Measurements from ENCODE around the gene ZBTB22.
A peak's percentile ranks its signal among the peaks of the same experiment; 100 is the strongest.

Gene ZBTB22

DNA sequence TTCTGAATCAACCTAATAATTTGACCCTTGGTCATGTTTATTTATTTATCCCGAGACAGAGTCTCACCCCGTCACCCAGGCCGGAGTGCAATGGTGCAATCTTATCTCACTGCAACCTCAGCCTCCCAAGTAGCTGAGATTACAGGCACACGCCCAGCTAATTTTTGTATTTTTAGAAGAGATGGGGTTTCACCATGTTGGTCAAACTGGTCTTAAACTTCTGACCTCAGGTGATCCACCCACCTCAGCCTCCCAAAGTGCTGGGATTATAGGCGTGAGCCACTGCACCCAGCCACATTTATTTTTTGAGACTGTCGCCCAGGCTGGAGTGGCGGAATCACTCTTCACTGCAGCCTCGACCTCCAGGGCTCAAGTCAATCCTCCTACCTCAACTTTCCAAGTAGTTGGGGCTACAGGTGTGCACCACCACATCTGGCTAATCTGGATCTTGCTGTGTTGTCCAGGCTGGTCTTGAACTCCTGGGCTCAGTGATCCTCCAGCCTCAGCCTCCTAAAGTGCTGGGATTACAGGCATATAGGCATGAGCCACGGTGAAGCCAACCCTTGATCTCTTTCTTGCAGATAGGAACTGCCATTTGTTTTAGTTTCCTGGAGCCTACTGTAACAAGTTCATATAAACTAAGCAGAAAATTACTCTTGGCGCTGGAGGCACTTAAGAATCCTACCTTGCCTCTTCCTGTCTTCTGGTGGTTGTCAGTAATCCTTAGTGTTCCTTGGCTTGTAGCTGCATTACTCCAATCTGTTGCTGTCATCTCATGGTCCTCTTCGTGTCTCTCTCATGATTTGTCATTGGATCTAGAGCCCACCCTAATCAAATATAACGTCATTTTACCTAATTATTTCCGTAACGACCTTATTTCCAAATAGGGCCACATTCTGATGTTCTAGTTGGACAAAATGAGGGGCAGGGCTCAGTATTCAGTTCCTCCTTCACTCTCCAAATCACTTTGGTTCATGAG is 43.3 kb downstream of the ZBTB22 start:
- TF ChIP-seq, protein P1, sequence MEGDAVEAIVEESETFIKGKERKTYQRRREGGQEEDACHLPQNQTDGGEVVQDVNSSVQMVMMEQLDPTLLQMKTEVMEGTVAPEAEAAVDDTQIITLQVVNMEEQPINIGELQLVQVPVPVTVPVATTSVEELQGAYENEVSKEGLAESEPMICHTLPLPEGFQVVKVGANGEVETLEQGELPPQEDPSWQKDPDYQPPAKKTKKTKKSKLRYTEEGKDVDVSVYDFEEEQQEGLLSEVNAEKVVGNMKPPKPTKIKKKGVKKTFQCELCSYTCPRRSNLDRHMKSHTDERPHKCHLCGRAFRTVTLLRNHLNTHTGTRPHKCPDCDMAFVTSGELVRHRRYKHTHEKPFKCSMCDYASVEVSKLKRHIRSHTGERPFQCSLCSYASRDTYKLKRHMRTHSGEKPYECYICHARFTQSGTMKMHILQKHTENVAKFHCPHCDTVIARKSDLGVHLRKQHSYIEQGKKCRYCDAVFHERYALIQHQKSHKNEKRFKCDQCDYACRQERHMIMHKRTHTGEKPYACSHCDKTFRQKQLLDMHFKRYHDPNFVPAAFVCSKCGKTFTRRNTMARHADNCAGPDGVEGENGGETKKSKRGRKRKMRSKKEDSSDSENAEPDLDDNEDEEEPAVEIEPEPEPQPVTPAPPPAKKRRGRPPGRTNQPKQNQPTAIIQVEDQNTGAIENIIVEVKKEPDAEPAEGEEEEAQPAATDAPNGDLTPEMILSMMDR (IDR thresholded peaks at IDR 0.05; ENCODE audit: low read depth, low read length) = no peak
- in situ Hi-C loops (cut with HindIII; ENCODE audit: low sequenced_read_pairs) = no loop called here
- H3K4me3 ChIP-seq (ENCODE audit: low read depth, low read length) = peak overlapping the region; percentile 84
- no peak for DNase-seq (ENCODE audit: low read depth, low spot score)

DNA sequence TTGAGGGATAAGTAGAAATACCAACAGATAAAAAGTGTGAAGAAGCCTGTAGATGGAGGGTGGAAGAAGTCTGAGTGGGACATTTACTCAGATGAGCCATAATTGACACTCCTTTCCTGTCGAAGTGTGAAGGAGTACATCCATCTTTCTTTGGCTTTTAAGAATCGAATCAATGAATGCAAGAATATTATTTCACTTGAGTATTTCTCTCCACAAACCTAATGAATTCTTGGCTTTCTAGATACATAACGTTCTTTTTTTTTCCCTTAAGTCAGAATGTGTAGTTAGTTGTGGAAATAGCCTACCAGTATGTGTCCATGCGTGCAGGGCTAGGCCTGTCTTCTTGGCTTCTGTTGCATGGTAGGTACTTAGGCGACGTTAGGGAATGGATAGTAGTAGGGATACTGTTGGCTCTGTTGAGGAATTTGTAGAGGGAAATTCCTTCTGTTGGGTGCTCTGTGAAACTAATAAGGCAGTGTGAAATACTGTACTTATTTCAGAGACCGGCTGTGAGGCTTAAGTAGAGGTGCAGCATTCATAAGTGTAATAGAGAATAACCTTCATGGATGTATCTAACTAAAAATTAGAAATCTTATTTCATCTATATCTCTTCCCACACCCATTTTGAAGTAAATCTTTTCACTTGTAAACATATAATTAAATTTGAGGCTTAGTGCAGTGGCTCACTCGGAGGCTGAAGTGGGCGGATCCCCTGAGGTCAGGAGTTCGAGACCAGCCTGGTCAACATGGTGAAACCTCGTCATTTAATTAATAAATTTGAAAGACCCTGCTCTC is 44.2 kb downstream of the ZBTB22 start:
- in situ Hi-C loops (cut with HindIII; ENCODE audit: low sequenced_read_pairs) = no loop called here
- TF ChIP-seq, protein P1 (IDR thresholded peaks at IDR 0.05; ENCODE audit: low read depth, low read length) = no peak
- H3K4me3 ChIP-seq (ENCODE audit: low read depth, low read length) = peak overlapping the region; percentile 84
- DNase-seq (ENCODE audit: low read depth, low spot score) = no peak

DNA sequence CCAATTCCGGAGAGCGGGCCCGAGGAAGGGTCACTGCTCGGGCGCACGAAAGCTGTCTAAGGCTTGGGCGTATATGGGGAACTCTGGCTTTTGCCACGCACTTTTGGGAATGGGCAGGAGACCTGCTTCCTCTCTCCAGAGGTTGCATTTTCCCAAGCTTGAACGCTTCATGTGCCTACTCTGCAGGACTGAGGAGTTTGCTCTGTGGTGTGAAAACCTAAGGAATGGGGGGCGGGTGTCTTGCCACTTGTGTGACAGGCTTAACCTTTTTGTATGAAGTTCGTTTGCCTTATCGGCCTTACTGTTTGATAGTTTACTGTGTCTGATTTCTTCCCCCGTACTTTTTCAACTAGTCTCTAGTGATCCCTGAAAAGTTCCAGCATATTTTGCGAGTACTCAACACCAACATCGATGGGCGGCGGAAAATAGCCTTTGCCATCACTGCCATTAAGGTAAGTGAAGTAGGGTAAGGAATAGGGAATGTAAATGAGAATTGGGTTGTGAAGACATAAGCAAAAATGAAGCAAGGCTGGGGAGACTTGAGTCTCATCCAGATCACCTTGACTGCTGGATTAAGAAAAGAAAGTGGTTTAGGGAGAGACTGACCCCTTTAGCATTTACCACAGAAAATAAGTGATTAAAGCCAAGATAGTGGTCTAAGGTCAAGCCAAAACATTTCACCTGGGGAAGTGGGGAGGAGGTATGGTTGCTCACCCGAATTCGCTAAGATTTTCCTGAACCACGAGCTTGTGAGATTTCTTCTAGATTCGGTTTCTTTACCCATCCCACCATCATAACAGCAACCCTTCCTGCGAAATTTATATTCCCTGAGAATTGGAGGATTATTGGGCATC is 45.0 kb downstream of the ZBTB22 start:
- in situ Hi-C loops (cut with HindIII; ENCODE audit: low sequenced_read_pairs) = no loop called here
- no peak for DNase-seq (ENCODE audit: low read depth, low spot score)
- TF ChIP-seq, protein P1 (IDR thresholded peaks at IDR 0.05; ENCODE audit: low read depth, low read length) = no peak
- H3K4me3 ChIP-seq (ENCODE audit: low read depth, low read length) = peak overlapping the region; percentile 84

DNA sequence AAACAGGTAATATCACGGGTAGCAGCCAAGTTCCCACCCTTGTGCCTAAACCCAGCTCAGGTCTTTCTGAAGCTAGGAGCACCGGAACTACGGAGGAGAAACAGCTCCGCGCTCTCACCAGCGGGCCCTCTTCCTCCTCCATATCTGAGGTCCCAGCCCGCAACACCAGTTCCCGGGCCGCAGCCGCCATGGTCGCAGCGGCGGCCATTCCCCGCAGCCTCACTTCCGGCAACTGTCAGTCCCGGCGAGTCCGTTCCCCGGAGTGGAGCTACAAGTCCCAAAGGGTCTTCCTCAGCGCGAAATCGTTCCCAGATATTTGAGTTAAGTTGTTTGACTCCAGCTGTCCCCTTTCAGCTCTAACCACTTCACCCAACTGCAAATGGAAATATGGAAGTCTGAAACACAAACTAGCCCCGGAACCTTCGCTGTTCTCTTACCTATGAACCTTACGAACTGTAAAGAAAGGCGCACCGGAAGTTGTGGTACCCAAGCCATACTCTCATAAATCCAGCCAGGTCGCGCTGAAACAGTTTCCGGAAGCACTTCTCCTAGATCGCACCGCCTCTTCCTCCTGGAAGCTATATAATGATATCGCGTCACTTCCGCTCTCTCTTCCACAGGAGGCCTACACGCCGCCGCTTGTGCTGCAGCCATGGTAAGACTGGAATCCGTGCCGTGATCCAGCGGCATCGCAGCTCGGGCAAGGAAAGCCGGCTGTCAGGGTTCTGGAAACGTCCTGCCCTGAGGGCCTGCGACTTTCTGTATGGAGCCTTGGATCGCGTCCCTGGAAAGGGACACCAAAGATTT is 45.9 kb downstream of the ZBTB22 start, which contains the start of the genes RPS18 and VPS52:
RPS18 (plus strand) TSS at position 608 of the 807 bp plus-strand sequence; CDS start at position 653, 45 bp downstream.
VPS52 (minus strand) TSS at position 409 of the 807 bp plus-strand sequence; CDS start at position 208, 201 bp downstream.
- peak; percentile 99 for DNase-seq (ENCODE audit: low read depth, low spot score)
- TF ChIP-seq, protein P1 (IDR thresholded peaks at IDR 0.05; ENCODE audit: low read depth, low read length) = no peak
- H3K4me3 ChIP-seq (ENCODE audit: low read depth, low read length) = peak within 1 kb of the TSS; percentile 84
- in situ Hi-C loops (cut with HindIII; ENCODE audit: low sequenced_read_pairs) = no loop called here

DNA sequence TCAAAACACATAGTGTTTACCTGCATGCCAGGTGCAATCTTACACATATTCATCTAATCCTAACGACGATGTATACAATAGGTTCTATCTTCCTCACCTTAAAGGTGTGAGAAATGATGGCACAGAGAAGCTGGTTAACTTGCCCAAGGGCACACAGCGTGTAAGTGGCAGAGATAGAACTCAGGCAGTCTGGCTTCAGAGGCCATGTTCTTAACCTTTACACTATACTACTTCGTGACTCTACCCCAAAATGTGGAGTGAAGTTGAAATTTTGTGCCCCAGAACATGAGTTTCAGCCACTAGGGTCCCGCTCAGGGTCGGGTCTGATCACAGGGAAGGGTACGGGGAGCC is 46.5 kb downstream of the ZBTB22 start:
- TF ChIP-seq, protein P1 (IDR thresholded peaks at IDR 0.05; ENCODE audit: low read depth, low read length) = no peak
- no peak for DNase-seq (ENCODE audit: low read depth, low spot score)
- H3K4me3 ChIP-seq (ENCODE audit: low read depth, low read length) = peak overlapping the region; percentile 84
- in situ Hi-C loops (cut with HindIII; ENCODE audit: low sequenced_read_pairs) = no loop called here
